H7 (cell line): ENCODE measurements around the gene MNAT1. TPM values are rescaled to one million over a fixed set of nuclear protein-coding genes. Genes with fewer than 3 reads are reported as not detected.
"Not testable (repeated sequence)": the region's sequence is repeated elsewhere in the genome, so short reads cannot be mapped to it uniquely, and the experiment has no call there.

Experiments used
- DNase-seq: peaks from one replicate; pipeline ENCODE4 v3.0.0; 2012
- H3K27me3 ChIP-seq: 2 replicates; pipeline ENCODE4 v1.6.0; 2011; ENCODE audit warnings: mild to moderate bottlenecking, low read length; ENCODE audit not compliant: control insufficient read depth, insufficient read depth
- H3K36me3 ChIP-seq: replicated peaks from 2 replicates; pipeline ENCODE4 v1.5.1; 2011; ENCODE audit warnings: low read length; ENCODE audit not compliant: control insufficient read depth, insufficient read depth
- H3K4me3 ChIP-seq: 2 replicates; pipeline ENCODE4 v1.5.1; 2011; ENCODE audit warnings: low read depth, mild to moderate bottlenecking, control low read depth, low read length, moderate library complexity; ENCODE audit not compliant: insufficient read depth
- total RNA-seq: library from RNA; depleted of rRNA; stranded (reverse); fragments of >200 nt; shearing (Covaris generic); gene quantifications from 2 replicates; pipeline ENCODE4 v1.2.3, GENCODE V29; 2014

Gene MNAT1
- total RNA-seq, 1 experiment from 2014 or later: 57.4 TPM

- Histone ChIP-seq H3K4me3 (no peak overlapping the region), H3K36me3 (no peaks in the 10 kb centered on the region), H3K27me3 (no peaks in the 10 kb centered on the region)
- DNase-seq: no peak
Observed at GRCh38 chr14:60861545-60862140, 127.1 kb downstream of the MNAT1 start.

GRCh38 chr14:60862283-60862682 is 127.7 kb downstream of the MNAT1 start:
- no peak overlapping the region for H3K4me3 ChIP-seq
- no peaks in the 10 kb centered on the region for H3K36me3 ChIP-seq
- H3K27me3 ChIP-seq: no peaks in the 10 kb centered on the region
- no peak for DNase-seq

DNA sequence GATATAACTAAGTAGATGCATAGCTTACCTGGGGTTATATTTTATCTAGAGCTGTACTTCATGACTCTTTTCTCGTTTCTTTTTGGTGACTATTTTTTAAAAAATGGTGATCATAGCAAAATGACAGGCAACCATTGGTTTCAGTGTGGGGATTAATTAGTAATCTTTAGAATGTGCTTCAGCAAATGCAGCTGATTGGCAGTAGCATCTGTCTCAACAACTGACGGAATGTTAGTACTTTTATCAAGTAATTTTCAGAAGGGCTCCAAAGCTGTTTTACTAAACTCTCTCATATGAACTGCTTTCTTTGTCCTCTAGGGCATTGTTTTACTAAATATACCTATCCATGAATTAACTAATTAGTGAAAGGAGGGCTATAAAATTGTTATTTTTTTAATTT is 128.7 kb downstream of the MNAT1 start:
- Histone ChIP-seq H3K4me3 (no peak overlapping the region), H3K27me3 (no peaks in the 10 kb centered on the region), H3K36me3 (no peaks in the 10 kb centered on the region)
- DNase-seq: no peak

DNA sequence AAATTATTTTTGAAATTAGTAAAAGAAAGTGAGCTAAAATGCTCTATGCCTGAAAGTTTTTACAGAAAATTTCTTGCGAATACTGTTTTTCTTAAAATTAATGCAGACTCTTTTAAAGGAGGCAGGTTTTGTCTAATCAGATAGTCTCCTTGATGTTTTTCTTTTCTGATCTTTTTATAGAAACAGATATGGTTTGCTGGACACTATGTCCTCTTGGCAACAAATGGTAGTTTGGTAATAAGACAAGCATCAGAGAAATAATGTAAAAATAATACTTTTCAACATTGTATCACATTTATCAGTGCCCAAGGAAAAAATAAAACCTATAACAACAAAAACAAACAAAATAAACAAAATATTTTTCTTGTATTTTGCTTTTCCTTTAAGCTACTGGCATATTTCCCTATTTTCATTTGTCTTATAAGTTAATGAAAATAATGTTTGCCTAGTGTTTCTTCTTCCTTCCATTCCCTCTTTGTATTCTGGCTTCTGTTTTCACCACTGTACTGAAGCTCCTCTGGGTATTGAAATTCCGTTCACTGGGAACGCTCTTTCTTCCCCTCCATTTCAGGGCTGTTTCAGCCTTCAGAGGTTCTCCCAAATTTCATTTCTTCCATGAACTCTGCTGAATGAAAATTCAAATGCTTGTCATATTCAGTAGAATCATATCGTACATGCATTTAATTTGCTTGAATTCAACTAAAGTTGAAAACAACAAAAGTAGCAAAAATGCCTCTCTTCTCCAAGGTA is 131.0 kb downstream of the MNAT1 start:
- H3K27me3 ChIP-seq: no peaks in the 10 kb centered on the region
- H3K4me3 ChIP-seq: no peak overlapping the region
- H3K36me3 ChIP-seq: no peaks in the 10 kb centered on the region
- DNase-seq: no peak

DNA sequence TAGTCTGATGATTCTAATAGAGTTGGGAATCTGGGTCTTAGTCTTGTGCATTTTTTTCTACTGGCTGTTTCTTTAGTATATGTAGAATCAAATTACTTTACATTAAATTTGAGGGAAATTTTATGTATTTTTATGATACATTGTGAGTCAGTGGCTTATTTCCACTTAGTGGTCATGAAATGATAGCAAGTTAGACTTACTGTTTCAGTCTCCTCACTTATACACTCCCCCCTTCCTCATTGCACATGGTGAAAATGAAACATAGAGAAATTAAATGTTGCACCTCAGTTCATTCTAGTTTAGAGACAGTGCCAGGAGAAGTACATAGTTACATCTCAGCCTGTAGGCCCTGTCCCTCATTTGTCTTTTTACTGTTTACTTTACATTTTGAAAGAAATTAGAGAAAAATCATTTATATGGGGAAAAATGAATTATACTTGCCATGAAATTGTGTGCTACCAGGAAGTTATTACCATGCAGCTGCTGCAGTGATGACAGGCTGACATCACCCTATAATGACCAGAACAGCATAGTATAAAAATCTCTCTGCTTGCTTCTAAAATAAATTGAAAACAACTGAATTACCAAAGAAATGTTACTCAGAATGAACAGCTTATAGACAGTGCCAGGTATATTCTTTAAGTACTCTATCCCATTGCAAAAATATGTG is 133.1 kb downstream of the MNAT1 start:
- H3K4me3 ChIP-seq: no peak overlapping the region
- no peaks in the 10 kb centered on the region for H3K36me3 ChIP-seq
- H3K27me3 ChIP-seq: no peaks in the 10 kb centered on the region
- DNase-seq: no peak

DNA sequence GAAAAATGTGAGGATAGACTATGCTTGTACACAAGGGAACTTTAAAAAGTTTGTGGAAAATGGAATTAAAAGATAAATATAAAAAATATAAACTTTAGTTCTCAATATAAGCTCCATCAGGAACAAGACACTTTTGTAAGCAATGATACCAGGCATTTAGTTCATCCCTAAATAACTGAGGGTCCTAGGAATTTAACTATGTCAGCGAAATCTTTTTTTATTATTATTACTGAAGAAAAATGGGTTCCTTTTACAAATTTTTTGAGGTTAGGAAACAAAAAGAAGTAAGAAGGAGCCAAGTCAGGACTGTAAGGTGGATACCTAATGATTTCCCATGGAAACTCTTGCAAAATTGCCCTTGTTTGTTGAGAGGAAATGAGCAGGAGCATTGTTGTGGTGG is 143.6 kb downstream of the MNAT1 start:
- Histone ChIP-seq H3K4me3 (no peak overlapping the region), H3K36me3 (no peaks in the 10 kb centered on the region), H3K27me3 (no peaks in the 10 kb centered on the region)
- DNase-seq: no peak

DNA sequence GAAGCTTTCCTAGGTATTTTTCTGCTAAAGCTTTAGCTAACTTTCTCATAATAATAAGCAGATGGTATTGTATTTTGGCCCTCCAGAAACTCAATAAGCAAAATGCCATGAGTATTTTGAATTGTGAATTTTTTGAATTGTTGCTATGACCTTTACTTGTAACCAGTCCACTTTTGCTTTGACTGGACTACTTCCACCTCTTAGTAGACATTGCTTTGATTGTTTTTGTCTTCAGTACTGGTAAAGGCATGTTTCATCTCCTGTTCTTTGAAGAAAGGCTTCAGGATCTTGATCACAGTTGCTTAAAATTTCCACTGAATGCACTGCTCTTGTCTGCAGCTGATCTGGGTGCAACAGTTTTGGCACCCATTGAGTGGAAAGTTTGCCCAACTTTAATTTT is 144.0 kb downstream of the MNAT1 start:
- no peaks in the 10 kb centered on the region for H3K36me3 ChIP-seq
- DNase-seq: no peak
- no peaks in the 10 kb centered on the region for H3K27me3 ChIP-seq
- no peak overlapping the region for H3K4me3 ChIP-seq

- no peaks in the 10 kb centered on the region for H3K27me3 ChIP-seq
- DNase-seq: no peak
- H3K4me3 ChIP-seq: no peak overlapping the region
Observed at GRCh38 chr14:60882219-60882618, 147.7 kb downstream of the MNAT1 start.

GRCh38 chr14:60884134-60884533 is 149.6 kb downstream of the MNAT1 start:
- DNase-seq: no peak
- Histone ChIP-seq H3K36me3 (no peaks in the 10 kb centered on the region), H3K4me3 (no peak overlapping the region), H3K27me3 (no peaks in the 10 kb centered on the region)

More at GRCh38 chr14:60882219-60882618, 147.7 kb downstream of the MNAT1 start:
- H3K36me3 ChIP-seq: no peaks in the 10 kb centered on the region

GRCh38 chr14:60890636-60891035 is 156.1 kb downstream of the MNAT1 start:
- not testable (repeated sequence) for DNase-seq, H3K27me3 ChIP-seq, H3K4me3 ChIP-seq, H3K36me3 ChIP-seq

GRCh38 chr14:60893911-60894310 is 159.3 kb downstream of the MNAT1 start:
- DNase-seq: no peak

DNA sequence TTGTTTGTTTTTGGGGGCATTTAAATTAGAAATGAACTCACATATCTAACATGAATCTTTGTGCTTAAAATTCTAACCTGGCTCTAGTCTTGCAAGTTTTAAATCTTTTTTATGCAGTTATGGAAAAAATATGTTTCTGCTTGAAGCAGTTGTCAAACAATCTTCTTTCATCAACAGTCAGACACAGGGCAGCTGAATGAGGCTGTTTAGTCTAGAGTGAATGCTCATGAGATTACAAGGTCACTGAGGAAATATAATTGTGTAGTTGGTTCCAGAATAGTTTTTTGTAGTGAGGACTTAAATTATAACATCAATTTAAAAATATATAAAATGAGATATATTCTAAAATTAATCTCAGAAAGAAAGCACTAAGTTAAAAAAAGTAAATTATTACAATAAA is 169.8 kb downstream of the MNAT1 start:
- no peaks in the 10 kb centered on the region for H3K27me3 ChIP-seq
- H3K36me3 ChIP-seq: no peaks in the 10 kb centered on the region
- DNase-seq: no peak
- no peak overlapping the region for H3K4me3 ChIP-seq

More at GRCh38 chr14:60893911-60894310, 159.3 kb downstream of the MNAT1 start:
- Histone ChIP-seq H3K36me3 (no peaks in the 10 kb centered on the region), H3K4me3 (no peak overlapping the region), H3K27me3 (no peaks in the 10 kb centered on the region)

DNA sequence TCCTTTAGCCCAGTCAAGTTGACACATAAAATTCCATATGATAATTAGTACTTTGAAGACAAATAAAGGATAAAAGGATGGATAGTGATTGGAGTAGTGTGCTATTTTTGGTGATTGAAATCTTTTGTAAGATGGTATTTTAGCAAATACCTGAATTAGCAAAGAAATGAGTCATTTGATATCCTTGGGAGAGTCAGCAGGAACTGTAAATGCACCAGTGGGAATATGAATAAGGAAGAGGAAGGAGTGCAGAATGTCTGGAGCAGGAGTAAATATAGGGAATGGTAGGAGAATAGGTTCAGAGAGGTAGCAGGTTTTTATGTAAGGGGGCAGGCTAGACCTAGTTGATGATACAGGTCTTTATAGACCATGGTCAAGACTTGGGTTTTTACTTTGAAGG is 171.4 kb downstream of the MNAT1 start:
- H3K36me3 ChIP-seq: no peaks in the 10 kb centered on the region
- no peak overlapping the region for H3K4me3 ChIP-seq
- DNase-seq: no peak
- H3K27me3 ChIP-seq: no peaks in the 10 kb centered on the region

- H3K4me3 ChIP-seq: no peak overlapping the region
- H3K36me3 ChIP-seq: no peaks in the 10 kb centered on the region
- DNase-seq: peak; percentile 5
- no peaks in the 10 kb centered on the region for H3K27me3 ChIP-seq
Observed at GRCh38 chr14:60915781-60916180, 181.2 kb downstream of the MNAT1 start.

DNA sequence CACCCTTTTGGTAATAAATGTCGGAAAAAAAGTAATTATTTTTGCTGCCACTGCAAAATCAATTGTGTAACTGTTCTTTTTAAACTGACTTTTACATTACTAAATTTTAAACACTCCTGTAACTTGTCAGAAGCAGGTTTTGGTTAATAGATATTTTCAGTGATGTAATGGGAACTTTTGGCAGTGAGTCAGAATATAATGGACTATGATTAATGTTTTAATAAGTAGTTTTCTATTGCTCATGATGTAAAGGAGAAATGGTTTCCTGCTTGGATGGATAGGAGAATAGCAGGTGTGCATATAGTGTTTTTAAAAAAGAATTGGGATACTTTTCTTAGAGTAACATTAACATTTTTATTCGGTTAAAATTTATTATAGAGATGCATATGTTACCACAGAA is 187.5 kb downstream of the MNAT1 start:
- H3K27me3 ChIP-seq: no peaks in the 10 kb centered on the region
- no peak overlapping the region for H3K4me3 ChIP-seq
- no peaks in the 10 kb centered on the region for H3K36me3 ChIP-seq
- DNase-seq: no peak
